GM13977 (cell line): ENCODE measurements around the gene PLAAT5.

Experiments
- DNase-seq: peaks from one replicate; pipeline ENCODE4 v3.0.0; 2012; ENCODE audit warnings: low spot score
- CTCF ChIP-seq: IDR thresholded peaks from 2 replicates; pipeline ENCODE4 v1.5.1; 2012; ENCODE audit warnings: mild to moderate bottlenecking, control low read depth; ENCODE audit not compliant: insufficient read depth; ENCODE audit errors: extremely low read depth, missing control alignments
- in situ Hi-C: fragments of 300-500 bp; cut with MboI; formaldehyde crosslinking; loops from one replicate; pipeline ENCODE4 v1.12.0; 2022; ENCODE audit warnings: low sequenced_read_pairs, low pct_unique_long_range_greater_than_20kb, mixed read lengths, inconsistent platforms; ENCODE audit not compliant: unreplicated experiment

PLAAT5 gene

GRCh38 chr11:63511048-63511748 is 20.2 kb upstream of the PLAAT5 start:
- in situ Hi-C loops, result no loop called here
- TF ChIP-seq CTCF, result no peak
- no peak for DNase-seq

GRCh38 chr11:63510360-63511047 is 19.5 kb upstream of the PLAAT5 start:
- in situ Hi-C loops, result no loop called here
- TF ChIP-seq CTCF, result no peak
- DNase-seq, result no peak

- no peak for TF ChIP-seq CTCF
- DNase-seq, result no peak
- in situ Hi-C loops, result no loop called here
Measured at GRCh38 chr11:63508745-63509144, 17.8 kb upstream of the PLAAT5 start.

GRCh38 chr11:63508009-63508408 is 17.0 kb upstream of the PLAAT5 start:
- in situ Hi-C loops, result no loop called here
- peak; percentile 51 for TF ChIP-seq CTCF
- DNase-seq, result no peak

GRCh38 chr11:63507511-63507910 is 16.5 kb upstream of the PLAAT5 start:
- no peak for DNase-seq
- no peak for TF ChIP-seq CTCF
- in situ Hi-C loops, result no loop called here

- TF ChIP-seq CTCF, result no peak
Measured at GRCh38 chr11:63506876-63507275, 15.9 kb upstream of the PLAAT5 start.

More at GRCh38 chr11:63506876-63507275, 15.9 kb upstream of the PLAAT5 start:
- DNase-seq, result no peak
- in situ Hi-C loops, result no loop called here
